H1 (cell line): ENCODE data around the gene STK32C. TPM values are rescaled to one million over a fixed set of nuclear protein-coding genes. Genes with fewer than 3 reads are reported as not detected.

Experiments used
- CTCF ChIA-PET: fragments of 300-600 bp; sonication (Branson Sonifier 250); formaldehyde crosslinking; loops from one replicate; lab custom pipeline; 2021; ENCODE audit not compliant: partially characterized antibody; lab: Charles Lee
- POLR2A ChIA-PET: fragments of 300-600 bp; sonication (Branson Sonifier 250); formaldehyde crosslinking; loops from one replicate; lab custom pipeline; 2021; ENCODE audit warnings: inconsistent platforms; ENCODE audit not compliant: partially characterized antibody; lab: Charles Lee
- DNase-seq, 2 experiments: peaks; one replicate each; pipeline versions ENCODE4 v3.0.0 to v3.0.0-alpha.2; 2010 to 2022; ENCODE audit warnings: low spot score in 2 of 2, low read depth in 1 of 2, mixed read lengths in 1 of 2
- FAIRE-seq: peaks from 2 replicates; lab custom pipeline; 2011; peaks lifted over from hg19 to GRCh38; lab: Jason Lieb, UNC
- H2AFZ ChIP-seq: 2 replicates; pipeline ENCODE4 v1.8.1; 2012; ENCODE audit warnings: low read length, inconsistent platforms
- H2AK5ac ChIP-seq: 2 replicates; pipeline ENCODE4 v1.6.1; 2013; ENCODE audit warnings: low read depth, low read length
- H2BK120ac ChIP-seq: replicated peaks from 2 replicates; pipeline ENCODE3; 2013; ENCODE audit warnings: low read depth, low read length, inconsistent platforms
- H2BK12ac ChIP-seq: 2 replicates; pipeline ENCODE4 v1.6.1; 2013; ENCODE audit warnings: low read depth, low read length
- H2BK15ac ChIP-seq: 2 replicates; pipeline ENCODE4 v1.6.1; 2013; ENCODE audit warnings: low read length
- H2BK20ac ChIP-seq: 2 replicates; pipeline ENCODE4 v1.6.1; 2013; ENCODE audit warnings: low read length
- H2BK5ac ChIP-seq: 2 replicates; pipeline ENCODE4 v1.6.1; 2013; ENCODE audit warnings: low read depth, low read length
- H3K14ac ChIP-seq: 2 replicates; pipeline ENCODE4 v1.6.1; 2013; ENCODE audit warnings: inconsistent platforms; ENCODE audit not compliant: insufficient read length
- H3K18ac ChIP-seq: 2 replicates; pipeline ENCODE4 v1.6.1; 2013; ENCODE audit warnings: low read length; ENCODE audit errors: extremely low read depth
- H3K23ac ChIP-seq: 2 replicates; pipeline ENCODE4 v1.6.1; 2013; ENCODE audit warnings: inconsistent platforms; ENCODE audit not compliant: insufficient read length
- H3K23me2 ChIP-seq: 2 replicates; pipeline ENCODE4 v1.6.1; 2013; ENCODE audit warnings: low read depth, low read length
- H3K27ac ChIP-seq: 2 replicates; pipeline ENCODE4 v1.6.1; 2011; ENCODE audit warnings: low read depth, low read length, inconsistent platforms
- H3K27me3 ChIP-seq, 4 experiments: replicated peaks in 1 of 4; 1 replicate in 1 of 4; 2 replicates in 3 of 4; pipeline versions ENCODE4 v1.6.1 to v1.8.1; 2011 to 2013; ENCODE audit warnings: low read length in 3 of 4, mild to moderate bottlenecking in 3 of 4, inconsistent platforms in 2 of 4, mixed read lengths in 2 of 4, moderate library complexity in 1 of 4; ENCODE audit not compliant: control insufficient read depth in 3 of 4, insufficient read depth in 3 of 4; ENCODE audit errors: extremely low read depth in 1 of 4
- H3K36me3 ChIP-seq, 4 experiments: 2 replicates each; pipeline versions ENCODE4 v1.6.1 to v1.8.1; 2011 to 2013; ENCODE audit warnings: mild to moderate bottlenecking in 4 of 4, low read length in 3 of 4, moderate library complexity in 2 of 4, control low read depth in 1 of 4, inconsistent platforms in 1 of 4; ENCODE audit not compliant: insufficient read depth in 4 of 4, control insufficient read depth in 2 of 4
- H3K4ac ChIP-seq: replicated peaks from 2 replicates; pipeline ENCODE3; 2013; ENCODE audit warnings: low read length, low read depth, mixed read lengths, inconsistent platforms; ENCODE audit not compliant: insufficient read length
- H3K4me1 ChIP-seq, 4 experiments: replicated peaks in 1 of 4; 1 replicate in 1 of 4; 2 replicates in 3 of 4; pipeline versions ENCODE4 v1.6.1 to v1.8.1; 2011 to 2013; ENCODE audit warnings: low read length in 3 of 4, inconsistent platforms in 2 of 4, mixed read lengths in 1 of 4; ENCODE audit not compliant: insufficient read depth in 4 of 4, control insufficient read depth in 3 of 4
- H3K4me2 ChIP-seq, 2 experiments: 2 replicates each; pipeline versions ENCODE4 v1.6.1 to v1.8.1; 2011 to 2013; ENCODE audit warnings: low read depth in 2 of 2, low read length in 2 of 2, control low read depth in 1 of 2, inconsistent platforms in 1 of 2, mild to moderate bottlenecking in 1 of 2; ENCODE audit not compliant: insufficient read depth in 1 of 2
- H3K4me3 ChIP-seq, 4 experiments: fragments of 200-600, 300-600 bp in 1 of 4; sonication (generic), shearing (Covaris generic), sonication (Bioruptor Twin) in 1 of 4; 2 replicates each; pipeline versions ENCODE4 v1.5.1 to v1.8.1; 2011 to 2016; ENCODE audit warnings: low read length in 4 of 4, low read depth in 3 of 4, control low read depth in 2 of 4, inconsistent platforms in 2 of 4, mild to moderate bottlenecking in 2 of 4, mixed read lengths in 1 of 4, moderate library complexity in 1 of 4; ENCODE audit not compliant: insufficient read depth in 2 of 4; ENCODE audit errors: extremely low read depth in 1 of 4
- H3K56ac ChIP-seq: replicated peaks from 2 replicates; pipeline ENCODE3; 2013; ENCODE audit warnings: low read depth, mild to moderate bottlenecking, mixed read lengths, low read length, inconsistent platforms; ENCODE audit not compliant: insufficient read length
- H3K79me1 ChIP-seq: 2 replicates; pipeline ENCODE4 v1.6.1; 2013; ENCODE audit warnings: low read depth, low read length, control low read depth
- H3K79me2 ChIP-seq, 2 experiments: 2 replicates each; pipeline versions ENCODE4 v1.6.1 to v1.8.1; 2012 to 2013; ENCODE audit warnings: low read length in 2 of 2, mild to moderate bottlenecking in 2 of 2, inconsistent platforms in 1 of 2; ENCODE audit not compliant: insufficient read depth in 2 of 2, control insufficient read depth in 1 of 2
- H3K9ac ChIP-seq, 4 experiments: replicated peaks in 1 of 4; 1 replicate in 1 of 4; 2 replicates in 3 of 4; pipeline versions ENCODE4 v1.6.1 to v1.8.1; 2011 to 2013; ENCODE audit warnings: low read depth in 3 of 4, low read length in 3 of 4, control low read depth in 2 of 4, mild to moderate bottlenecking in 2 of 4, moderate library complexity in 2 of 4, inconsistent platforms in 1 of 4; ENCODE audit errors: extremely low read depth in 1 of 4
- H3K9me3 ChIP-seq, 2 experiments: 2 replicates each; pipeline versions ENCODE4 v1.6.1 to v1.8.1; 2012 to 2013; ENCODE audit warnings: mild to moderate bottlenecking in 2 of 2, moderate library complexity in 2 of 2, control low read depth in 1 of 2, inconsistent platforms in 1 of 2, low read depth in 1 of 2, low read length in 1 of 2, mixed read lengths in 1 of 2; ENCODE audit not compliant: insufficient read depth in 2 of 2
- H4K20me1 ChIP-seq, 2 experiments: replicated peaks in 1 of 2; 2 replicates each; pipeline versions ENCODE3 to v1.8.1; 2011 to 2013; ENCODE audit warnings: inconsistent platforms in 2 of 2, low read length in 2 of 2, mild to moderate bottlenecking in 1 of 2; ENCODE audit not compliant: insufficient read depth in 2 of 2, control insufficient read depth in 1 of 2
- H4K5ac ChIP-seq: 2 replicates; pipeline ENCODE4 v1.6.1; 2013; ENCODE audit warnings: low read length, low read depth, mixed read lengths, inconsistent platforms; ENCODE audit not compliant: insufficient read length
- H4K8ac ChIP-seq: 2 replicates; pipeline ENCODE4 v1.8.0; 2013; ENCODE audit warnings: mild to moderate bottlenecking, moderate library complexity, low read length, inconsistent platforms; ENCODE audit not compliant: insufficient read depth; ENCODE audit errors: extremely low read depth
- H4K91ac ChIP-seq: replicated peaks from 2 replicates; pipeline ENCODE3; 2013; ENCODE audit warnings: low read length, mixed read lengths, inconsistent platforms; ENCODE audit not compliant: insufficient read length
- BACH1 ChIP-seq: IDR thresholded peaks from 2 replicates; pipeline ENCODE4 v1.6.1; 2012; ENCODE audit warnings: low read length, improper control_type of control experiment
- BRCA1 ChIP-seq: IDR thresholded peaks from 2 replicates; pipeline ENCODE4 v1.6.1; 2012; ENCODE audit warnings: low read depth, low read length, improper control_type of control experiment
- CBX5 ChIP-seq: fragments of 300-800, 300-1000 bp; sonication (generic); IDR thresholded peaks from 2 replicates; pipeline ENCODE4 v1.7.1; 2016; ENCODE audit warnings: antibody characterized with exemption, low read length, low read depth
- E2F6 ChIP-seq: IDR thresholded peaks from 2 replicates; pipeline ENCODE4 v1.6.1; 2012; ENCODE audit warnings: inconsistent platforms
- EGR1 ChIP-seq: IDR thresholded peaks from 2 replicates; pipeline ENCODE4 v1.6.1; 2011; ENCODE audit warnings: low read depth, low read length, borderline replicate concordance
- KDM5A ChIP-seq: fragments of 200-600 bp; IDR thresholded peaks from 2 replicates; pipeline ENCODE4 v1.7.1; 2012; ENCODE audit warnings: mild to moderate bottlenecking, low read length, inconsistent platforms, mixed read lengths
- MAFK ChIP-seq: IDR thresholded peaks from 2 replicates; pipeline ENCODE4 v1.6.1; 2012; ENCODE audit warnings: low read depth, mild to moderate bottlenecking, improper control_type of control experiment, low read length
- NANOG ChIP-seq: IDR thresholded peaks from 2 replicates; pipeline ENCODE4 v1.6.1; 2011; ENCODE audit warnings: low read length, low read depth, mild to moderate bottlenecking, inconsistent platforms; ENCODE audit not compliant: insufficient read depth, poor library complexity, severe bottlenecking
- SAP30 ChIP-seq: fragments of 300-600 bp; sonication (generic); IDR thresholded peaks from 2 replicates; pipeline ENCODE4 v1.7.1; 2012; ENCODE audit warnings: low read length, moderate library complexity, mild to moderate bottlenecking, inconsistent platforms; ENCODE audit not compliant: insufficient read depth, insufficient replicate concordance
- SIN3A ChIP-seq, 2 experiments: IDR thresholded peaks in 1 of 2; conservative IDR thresholded peaks in 1 of 2; 2 replicates each; pipeline ENCODE4 v1.6.1; 2011 to 2012; ENCODE audit warnings: low read length in 2 of 2, improper control_type of control experiment in 1 of 2, low read depth in 1 of 2, mild to moderate bottlenecking in 1 of 2
- SP4 ChIP-seq: IDR thresholded peaks from 2 replicates; pipeline ENCODE4 v1.6.1; 2012; ENCODE audit warnings: low read length, inconsistent platforms
- SUZ12 ChIP-seq: fragments of 200-600 bp; sonication (generic); IDR thresholded peaks from 2 replicates; pipeline ENCODE4 v1.6.1; 2012; ENCODE audit warnings: mild to moderate bottlenecking, inconsistent platforms, low read length, moderate library complexity, mixed read lengths
- TAF1 ChIP-seq: IDR thresholded peaks from 2 replicates; pipeline ENCODE4 v1.6.1; 2011; ENCODE audit warnings: mild to moderate bottlenecking, low read depth, low read length
- TBP ChIP-seq: IDR thresholded peaks from 2 replicates; pipeline ENCODE4 v1.6.1; 2011; ENCODE audit warnings: low read depth, low read length, improper control_type of control experiment
- WGBS, 2 experiments: shearing (Covaris generic) in 1 of 2; methylation state at CpG; one replicate each; pipeline versions ENCODE4 v1.1.6 to v1.1.7; 2013 to 2015; ENCODE audit warnings: low lambda C conversion rate in 2 of 2, mixed read lengths in 2 of 2, inconsistent platforms in 1 of 2, low coverage in 1 of 2, missing lambda C conversion rate in 1 of 2; ENCODE audit not compliant: insufficient replicate concordance in 2 of 2, insufficient coverage in 1 of 2, insufficient read length in 1 of 2; ENCODE audit errors: extremely low coverage in 1 of 2, missing lambda C conversion rate in 1 of 2; 5-methylcytosine and 5-hydroxymethylcytosine counted together
- polyA plus RNA-seq, 7 experiments: library from polyadenylated mRNA; depleted of rRNA in 3 of 7; stranded (reverse) in 5 of 7; unstranded in 2 of 7; fragments of >200 nt in 5 of 7; fragments of 200-250 nt in 2 of 7; gene quantifications; 1 replicate in 5 of 7; 2 replicates in 1 of 7; 4 replicates in 1 of 7; pipeline versions ENCODE4 v1.2.1 to v1.2.3, GENCODE V29; 2011 to 2013; ENCODE audit warnings: missing spikeins in 2 of 7, mixed read lengths in 2 of 7
- total RNA-seq: library from RNA; stranded (reverse); fragmentation: NEBNext Ultra II Directional; extraction: Animal tissue kit (Norgen Biotek cat#: 25700); gene quantifications from 2 replicates; pipeline ENCODE4 v1.2.1, GENCODE V29; 2021

Gene STK32C
- total and polyA plus RNA-seq, 2 of the 8 experiments (the other 6 are each of a cell fraction or from before 2014, with no cell fraction given) = 10.6 to 15.6 TPM

GRCh38 chr10:132256866-132257265, 50.9 kb downstream of the STK32C start:
- ChIA-PET POLR2A (no interaction called here), CTCF (interaction anchor here (1.0 to 1.4 kb wide), 2 partner anchors 34 to 104 kb away, joined by 3 read pairs; no protein-coding TSS in a partner anchor)
- H3K4ac ChIP-seq = no peak overlapping the region
- peak overlapping the region; percentile 35 for H4K8ac ChIP-seq
- H2BK15ac ChIP-seq = no peak overlapping the region
- no peak overlapping the region for H4K91ac ChIP-seq
- no peaks in the 10 kb centered on the region for H3K36me3 ChIP-seq
- no peak overlapping the region for H3K27ac ChIP-seq
- no peak overlapping the region for H2BK5ac ChIP-seq
- no peak overlapping the region for H2BK120ac ChIP-seq
- H2AFZ ChIP-seq = no peak overlapping the region
- H2BK12ac ChIP-seq = no peak overlapping the region
- peaks cover 0 to 6% (median 1%) of the 10 kb centered on the region in 4 experiments; a peak in 4 of 7 replicates for H3K4me1 ChIP-seq
- no peak overlapping the region for H3K4me3 ChIP-seq
- H3K4me2 ChIP-seq = no peak overlapping the region
- no peaks in the 10 kb centered on the region for H3K23me2 ChIP-seq
- H3K9ac ChIP-seq = no peak overlapping the region; a peak in 1 of 7 replicates
- no peak overlapping the region for H4K5ac ChIP-seq
- no peaks in the 10 kb centered on the region for H3K27me3 ChIP-seq
- H4K20me1 ChIP-seq = no peaks in the 10 kb centered on the region
- no peaks in the 10 kb centered on the region for H3K9me3 ChIP-seq
- H3K23ac ChIP-seq = no peak overlapping the region
- no peak for DNase-seq
- no peaks in the 10 kb centered on the region for H3K79me1 ChIP-seq
- H3K14ac ChIP-seq = no peak overlapping the region
- H3K18ac ChIP-seq = no peak overlapping the region
- FAIRE-seq = no peak
- no peaks in the 10 kb centered on the region for H3K79me2 ChIP-seq
- H2BK20ac ChIP-seq = no peak overlapping the region
- H3K56ac ChIP-seq = no peak overlapping the region
- no peak overlapping the region for H2AK5ac ChIP-seq
- 88% methylated on average over 5 of the region's 5 CpGs; no CpG with 5 or more reads in 1 of the 2 experiments for WGBS, 2 experiments
- TF ChIP-seq NANOG (no peak), SP4 (no peak), BRCA1 (no peak), SUZ12 (no peak), MAFK (no peak), TBP (no peak), TAF1 (no peak), SAP30 (no peak), E2F6 (no peak), KDM5A (no peak), SIN3A (conservative IDR thresholded peaks at IDR 0.05 in 1 of 2, IDR thresholded peaks at IDR 0.05 in 1 of 2; ENCODE audit: low read depth in 1 of 2, low read length in 2 of 2) (no peak), EGR1 (no peak), BACH1 (no peak), CBX5 (no peak)
